Uterus (tissue), 2 donors: Measurements from ENCODE around the gene HRH2.

ENCODE experiments used
- CTCF ChIP-seq, 4 experiments: fragments of 200-600 bp in 2 of 4; fragments of 450-650 bp in 2 of 4; sonication (generic) in 2 of 4; IDR thresholded peaks; one replicate each; pipeline ENCODE4 v1.5.1; 2016 to 2019; ENCODE audit warnings: antibody characterized with exemption in 4 of 4, mild to moderate bottlenecking in 2 of 4, moderate library complexity in 1 of 4
- POLR2A ChIP-seq, 2 donors: fragments of 450-650 bp; IDR thresholded peaks; one replicate each; pipeline ENCODE4 v1.6.1; 2016; ENCODE audit warnings: antibody characterized with exemption in 2 of 2, mild to moderate bottlenecking in 1 of 2, moderate library complexity in 1 of 2

DNA sequence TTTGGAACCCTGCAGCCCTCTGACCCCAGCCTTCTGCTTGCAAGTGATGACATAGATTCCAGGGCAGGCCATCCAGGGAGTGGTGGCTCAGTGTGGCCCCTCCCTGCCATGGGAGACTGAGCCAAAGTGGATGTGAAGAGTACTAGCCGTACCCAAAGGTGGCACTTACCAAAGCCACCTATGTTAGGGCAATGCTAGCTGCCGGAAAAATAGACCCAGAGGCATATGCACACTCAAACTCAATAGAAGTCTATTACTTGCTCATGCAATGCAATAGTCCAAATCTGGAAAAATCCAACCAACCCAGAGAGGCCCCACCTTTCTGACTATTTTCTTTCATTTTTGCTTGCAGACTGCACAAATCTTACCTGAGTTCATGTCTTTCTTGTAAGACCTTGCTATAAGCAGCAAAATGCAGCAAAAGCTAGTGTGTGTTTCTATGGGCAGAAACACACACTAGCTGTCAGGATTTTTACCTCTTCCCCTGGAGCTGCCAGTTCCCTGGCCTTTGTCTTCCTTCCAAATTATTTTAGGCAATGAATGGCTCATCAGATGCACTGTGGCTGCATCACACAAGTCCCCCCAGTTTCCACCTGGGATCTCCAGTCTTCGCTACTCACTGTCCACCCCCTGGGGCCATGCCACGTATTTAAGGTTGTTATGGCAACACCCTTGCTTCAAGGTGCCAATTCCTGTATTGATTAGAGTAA lies 74.0 kb downstream of the HRH2 start:
- TF ChIP-seq CTCF (IDR thresholded peaks at IDR 0.05) (no peak), POLR2A (IDR thresholded peaks at IDR 0.05) (no peak)
